SK-N-SH treated with all-trans-retinoic acid at 6 μM for 48 hours (cell line): Measurements from ENCODE around the gene DGAT2.

ENCODE experiments used
- ATAC-seq: fragments of 200-7000 bp; cut with Tn5 transposase; 3 replicates; pipeline ENCODE4 v1.9.1; 2020; ENCODE audit warnings: mild to moderate bottlenecking, moderate library complexity
- ARNTL ChIP-seq: fragments of 450-650 bp; formaldehyde crosslinking; IDR thresholded peaks from 2 replicates; pipeline ENCODE4 v1.5.0; 2020; ENCODE audit warnings: low read depth, mild to moderate bottlenecking, moderate library complexity, borderline replicate concordance
- BACH2 ChIP-seq: fragments of 250-450 bp; sonication (Bioruptor Pico); IDR thresholded peaks from 2 replicates; pipeline ENCODE4 v1.9.0; 2021; ENCODE audit warnings: mild to moderate bottlenecking, borderline replicate concordance
- ESRRG ChIP-seq: fragments of 250-450 bp; sonication (Bioruptor Pico); IDR thresholded peaks from 2 replicates; pipeline ENCODE4 v1.6.1; 2021; ENCODE audit warnings: mild to moderate bottlenecking
- GLIS3 ChIP-seq: fragments of 250-450 bp; sonication (Bioruptor Pico); IDR thresholded peaks from 2 replicates; pipeline ENCODE4 v1.5.0; 2020; ENCODE audit warnings: mild to moderate bottlenecking, moderate library complexity
- ISL1 ChIP-seq: fragments of 250-450 bp; sonication (Bioruptor Pico); IDR thresholded peaks from 2 replicates; pipeline ENCODE4 v2.1.2; 2022; ENCODE audit warnings: mild to moderate bottlenecking, moderate library complexity
- OSR1 ChIP-seq: fragments of 250-450 bp; sonication (Bioruptor Pico); IDR thresholded peaks from 2 replicates; pipeline ENCODE4 v1.8.0; 2022; ENCODE audit warnings: moderate library complexity, mild to moderate bottlenecking, inconsistent platforms
- PPARA ChIP-seq: fragments of 250-450 bp; sonication (Bioruptor Pico); IDR thresholded peaks from 2 replicates; pipeline ENCODE4 v1.5.0; 2020; ENCODE audit warnings: mild to moderate bottlenecking, borderline replicate concordance
- SNAI2 ChIP-seq: fragments of 250-450 bp; sonication (Bioruptor Pico); IDR thresholded peaks from 2 replicates; pipeline ENCODE4 v1.5.0; 2020; ENCODE audit warnings: mild to moderate bottlenecking, moderate library complexity
- TCF4 ChIP-seq: fragments of 250-450 bp; sonication (Bioruptor Pico); IDR thresholded peaks from 2 replicates; pipeline ENCODE4 v1.8.0; 2021; ENCODE audit warnings: mild to moderate bottlenecking, moderate library complexity, borderline replicate concordance
- ZC3H10 ChIP-seq: fragments of 250-450 bp; sonication (Bioruptor Pico); IDR thresholded peaks from 2 replicates; pipeline ENCODE4 v1.5.1; 2021; ENCODE audit warnings: mild to moderate bottlenecking, moderate library complexity
- ZFP3 ChIP-seq: fragments of 250-450 bp; sonication (Bioruptor Pico); IDR thresholded peaks from 2 replicates; pipeline ENCODE4 v1.5.0; 2020; ENCODE audit warnings: mild to moderate bottlenecking, moderate library complexity
- ZFP30 ChIP-seq: fragments of 450-650 bp; formaldehyde crosslinking; IDR thresholded peaks from 2 replicates; pipeline ENCODE4 v1.5.0; 2022; ENCODE audit warnings: mild to moderate bottlenecking, moderate library complexity
- ZNF8 ChIP-seq: fragments of 450-650 bp; formaldehyde crosslinking; IDR thresholded peaks from 2 replicates; pipeline ENCODE4 v1.5.0; 2020; ENCODE audit warnings: mild to moderate bottlenecking, moderate library complexity
- TF ChIP-seq, protein P1 (sequence below): fragments of 250-450 bp; sonication (Bioruptor Pico); IDR thresholded peaks from 2 replicates; pipeline ENCODE4 v1.5.1; 2021; ENCODE audit warnings: mild to moderate bottlenecking, moderate library complexity
- TF ChIP-seq, protein P2 (sequence below): fragments of 250-450 bp; sonication (Bioruptor Pico); IDR thresholded peaks from 2 replicates; pipeline ENCODE4 v1.5.0; 2020; ENCODE audit warnings: mild to moderate bottlenecking, moderate library complexity
- TF ChIP-seq, protein P3 (sequence below): fragments of 250-450 bp; sonication (Bioruptor Pico); IDR thresholded peaks from 2 replicates; pipeline ENCODE4 v1.5.1; 2020; ENCODE audit warnings: low read depth, mild to moderate bottlenecking, moderate library complexity
- TF ChIP-seq, protein P4 (sequence below): fragments of 250-450 bp; sonication (Bioruptor Pico); IDR thresholded peaks from 2 replicates; pipeline ENCODE4 v1.8.0; 2020; ENCODE audit warnings: mild to moderate bottlenecking, moderate library complexity, borderline replicate concordance

Gene DGAT2

DNA sequence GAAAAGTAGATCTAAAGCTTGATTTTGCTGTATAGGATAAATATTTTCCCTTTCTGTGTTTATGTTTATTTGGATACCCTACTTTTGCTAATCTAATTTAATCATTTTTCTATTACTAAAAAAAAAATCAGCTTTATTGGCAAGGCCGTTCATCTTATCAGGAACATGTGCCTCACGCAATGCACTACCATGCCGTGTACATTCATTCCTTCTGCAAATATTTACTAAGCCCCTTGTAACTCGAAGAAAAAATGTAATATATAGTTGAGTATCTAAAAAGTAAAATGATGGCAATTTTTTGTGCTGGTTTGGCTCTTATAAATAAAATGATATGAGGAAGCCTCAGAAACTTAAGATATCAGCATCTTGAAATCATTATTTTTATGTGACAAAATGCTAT is 55.4 kb downstream of the DGAT2 start (continued):
- no peak for TF ChIP-seq BACH2 (CRISPR knock-in tag)

DNA sequence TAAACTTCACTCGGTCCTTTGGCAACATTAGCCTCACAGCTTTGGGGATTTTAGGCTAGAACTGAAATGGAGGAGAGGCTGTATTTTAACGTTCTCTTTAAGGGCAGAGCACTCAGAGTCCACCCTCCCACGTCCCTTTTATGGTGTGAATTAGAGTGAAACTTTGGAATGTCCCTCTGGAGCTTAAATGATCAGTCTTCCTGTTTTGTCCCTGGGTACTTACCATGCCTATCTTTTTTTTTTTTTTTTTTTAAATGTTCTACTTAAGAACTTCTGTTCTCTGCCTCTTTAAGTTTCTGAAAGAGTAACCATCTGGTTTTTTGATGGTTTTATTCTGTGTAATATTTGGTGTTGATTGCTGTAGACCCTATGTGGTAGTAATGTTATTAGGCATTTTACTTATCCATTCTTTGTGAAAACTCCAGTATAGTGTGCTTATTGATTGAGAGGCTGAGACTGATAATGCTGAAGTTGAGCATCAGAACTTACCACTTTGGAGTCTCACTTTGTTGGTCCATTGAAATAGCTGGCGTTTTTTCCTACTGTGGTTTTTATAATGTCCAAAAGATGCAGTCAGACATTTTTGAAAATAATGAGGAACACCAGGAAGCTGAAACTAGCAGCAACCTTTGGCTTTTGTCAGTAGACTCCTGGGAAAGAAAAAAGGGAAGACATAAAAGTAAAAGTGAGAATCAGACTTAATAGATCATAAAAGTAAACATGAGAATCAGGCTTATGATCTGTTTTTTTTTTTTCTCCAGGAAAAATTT is 58.1 kb downstream of the DGAT2 start:
- TF ChIP-seq ZNF8 (CRISPR knock-in tag): no peak
- TF ChIP-seq, protein P1, sequence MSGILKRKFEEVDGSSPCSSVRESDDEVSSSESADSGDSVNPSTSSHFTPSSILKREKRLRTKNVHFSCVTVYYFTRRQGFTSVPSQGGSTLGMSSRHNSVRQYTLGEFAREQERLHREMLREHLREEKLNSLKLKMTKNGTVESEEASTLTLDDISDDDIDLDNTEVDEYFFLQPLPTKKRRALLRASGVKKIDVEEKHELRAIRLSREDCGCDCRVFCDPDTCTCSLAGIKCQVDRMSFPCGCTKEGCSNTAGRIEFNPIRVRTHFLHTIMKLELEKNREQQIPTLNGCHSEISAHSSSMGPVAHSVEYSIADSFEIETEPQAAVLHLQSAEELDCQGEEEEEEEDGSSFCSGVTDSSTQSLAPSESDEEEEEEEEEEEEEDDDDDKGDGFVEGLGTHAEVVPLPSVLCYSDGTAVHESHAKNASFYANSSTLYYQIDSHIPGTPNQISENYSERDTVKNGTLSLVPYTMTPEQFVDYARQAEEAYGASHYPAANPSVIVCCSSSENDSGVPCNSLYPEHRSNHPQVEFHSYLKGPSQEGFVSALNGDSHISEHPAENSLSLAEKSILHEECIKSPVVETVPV (CRISPR knock-in tag): no peak
- TF ChIP-seq, all 23 proteins: peak for 0
- no peak for ATAC-seq

DNA sequence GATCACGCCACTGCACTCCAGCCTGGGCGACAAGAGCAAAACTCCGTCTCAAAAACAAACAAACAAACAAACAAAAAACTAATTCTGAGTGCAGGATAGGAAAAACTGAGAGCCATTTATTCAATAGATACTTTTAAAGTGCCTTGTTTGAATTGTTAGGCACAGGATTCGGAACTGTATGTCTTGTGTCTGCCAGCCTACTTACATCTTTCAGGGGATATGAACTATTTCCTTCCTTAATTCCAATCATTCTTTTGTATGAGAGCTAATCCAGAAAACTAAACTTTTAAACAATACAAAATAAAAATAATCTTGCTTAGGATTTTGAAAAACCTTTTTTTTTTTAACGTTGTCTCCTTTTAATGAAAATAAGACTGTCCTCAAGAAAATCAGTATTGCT is 59.0 kb downstream of the DGAT2 start:
- no peak for TF ChIP-seq ARNTL (CRISPR knock-in tag)
- ATAC-seq: no peak

DNA sequence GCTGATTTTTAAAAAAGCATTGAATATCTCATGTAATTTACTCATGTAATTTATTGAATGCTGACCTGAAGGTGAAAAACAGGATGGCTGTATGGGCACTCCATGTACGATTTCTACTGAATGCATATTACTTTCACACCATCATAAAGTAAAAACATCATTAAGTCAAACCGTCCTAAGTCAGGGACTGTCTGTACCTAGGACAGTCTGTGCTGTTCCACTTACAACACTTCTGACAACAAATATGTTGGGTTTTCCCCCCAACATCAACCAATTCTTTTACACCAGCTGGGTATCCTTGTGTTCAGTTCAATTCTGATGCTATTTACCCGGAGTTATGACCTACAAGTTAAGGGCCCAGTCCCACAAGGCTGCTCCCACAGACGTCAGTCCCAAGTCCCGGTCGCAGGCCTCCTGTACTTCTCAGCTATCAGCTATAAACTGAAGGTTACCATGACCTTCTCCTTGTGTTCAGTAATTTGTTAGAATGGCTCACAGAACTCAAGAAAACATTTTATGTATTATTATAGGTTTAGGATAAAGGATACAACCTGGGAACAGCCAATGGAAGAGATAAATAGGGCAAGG is 63.4 kb downstream of the DGAT2 start:
- TF ChIP-seq OSR1 (CRISPR knock-in tag) (no peak), PPARA (CRISPR knock-in tag) (no peak), ARNTL (CRISPR knock-in tag) (no peak), ESRRG (CRISPR knock-in tag) (no peak), GLIS3 (CRISPR knock-in tag) (no peak), ISL1 (CRISPR knock-in tag) (no peak), ZC3H10 (CRISPR knock-in tag) (no peak), ZFP3 (CRISPR knock-in tag) (no peak), ZFP30 (CRISPR knock-in tag) (no peak), SNAI2 (CRISPR knock-in tag) (no peak), TCF4 (CRISPR knock-in tag) (no peak), BACH2 (CRISPR knock-in tag) (no peak), ZNF8 (CRISPR knock-in tag) (no peak)
- TF ChIP-seq, protein P2, sequence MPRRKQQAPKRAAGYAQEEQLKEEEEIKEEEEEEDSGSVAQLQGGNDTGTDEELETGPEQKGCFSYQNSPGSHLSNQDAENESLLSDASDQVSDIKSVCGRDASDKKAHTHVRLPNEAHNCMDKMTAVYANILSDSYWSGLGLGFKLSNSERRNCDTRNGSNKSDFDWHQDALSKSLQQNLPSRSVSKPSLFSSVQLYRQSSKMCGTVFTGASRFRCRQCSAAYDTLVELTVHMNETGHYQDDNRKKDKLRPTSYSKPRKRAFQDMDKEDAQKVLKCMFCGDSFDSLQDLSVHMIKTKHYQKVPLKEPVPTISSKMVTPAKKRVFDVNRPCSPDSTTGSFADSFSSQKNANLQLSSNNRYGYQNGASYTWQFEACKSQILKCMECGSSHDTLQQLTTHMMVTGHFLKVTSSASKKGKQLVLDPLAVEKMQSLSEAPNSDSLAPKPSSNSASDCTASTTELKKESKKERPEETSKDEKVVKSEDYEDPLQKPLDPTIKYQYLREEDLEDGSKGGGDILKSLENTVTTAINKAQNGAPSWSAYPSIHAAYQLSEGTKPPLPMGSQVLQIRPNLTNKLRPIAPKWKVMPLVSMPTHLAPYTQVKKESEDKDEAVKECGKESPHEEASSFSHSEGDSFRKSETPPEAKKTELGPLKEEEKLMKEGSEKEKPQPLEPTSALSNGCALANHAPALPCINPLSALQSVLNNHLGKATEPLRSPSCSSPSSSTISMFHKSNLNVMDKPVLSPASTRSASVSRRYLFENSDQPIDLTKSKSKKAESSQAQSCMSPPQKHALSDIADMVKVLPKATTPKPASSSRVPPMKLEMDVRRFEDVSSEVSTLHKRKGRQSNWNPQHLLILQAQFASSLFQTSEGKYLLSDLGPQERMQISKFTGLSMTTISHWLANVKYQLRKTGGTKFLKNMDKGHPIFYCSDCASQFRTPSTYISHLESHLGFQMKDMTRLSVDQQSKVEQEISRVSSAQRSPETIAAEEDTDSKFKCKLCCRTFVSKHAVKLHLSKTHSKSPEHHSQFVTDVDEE (CRISPR knock-in tag): no peak
- TF ChIP-seq, protein P3, sequence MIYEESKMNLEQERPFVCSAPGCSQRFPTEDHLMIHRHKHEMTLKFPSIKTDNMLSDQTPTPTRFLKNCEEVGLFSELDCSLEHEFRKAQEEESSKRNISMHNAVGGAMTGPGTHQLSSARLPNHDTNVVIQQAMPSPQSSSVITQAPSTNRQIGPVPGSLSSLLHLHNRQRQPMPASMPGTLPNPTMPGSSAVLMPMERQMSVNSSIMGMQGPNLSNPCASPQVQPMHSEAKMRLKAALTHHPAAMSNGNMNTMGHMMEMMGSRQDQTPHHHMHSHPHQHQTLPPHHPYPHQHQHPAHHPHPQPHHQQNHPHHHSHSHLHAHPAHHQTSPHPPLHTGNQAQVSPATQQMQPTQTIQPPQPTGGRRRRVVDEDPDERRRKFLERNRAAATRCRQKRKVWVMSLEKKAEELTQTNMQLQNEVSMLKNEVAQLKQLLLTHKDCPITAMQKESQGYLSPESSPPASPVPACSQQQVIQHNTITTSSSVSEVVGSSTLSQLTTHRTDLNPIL: no peak
- TF ChIP-seq, protein P4, sequence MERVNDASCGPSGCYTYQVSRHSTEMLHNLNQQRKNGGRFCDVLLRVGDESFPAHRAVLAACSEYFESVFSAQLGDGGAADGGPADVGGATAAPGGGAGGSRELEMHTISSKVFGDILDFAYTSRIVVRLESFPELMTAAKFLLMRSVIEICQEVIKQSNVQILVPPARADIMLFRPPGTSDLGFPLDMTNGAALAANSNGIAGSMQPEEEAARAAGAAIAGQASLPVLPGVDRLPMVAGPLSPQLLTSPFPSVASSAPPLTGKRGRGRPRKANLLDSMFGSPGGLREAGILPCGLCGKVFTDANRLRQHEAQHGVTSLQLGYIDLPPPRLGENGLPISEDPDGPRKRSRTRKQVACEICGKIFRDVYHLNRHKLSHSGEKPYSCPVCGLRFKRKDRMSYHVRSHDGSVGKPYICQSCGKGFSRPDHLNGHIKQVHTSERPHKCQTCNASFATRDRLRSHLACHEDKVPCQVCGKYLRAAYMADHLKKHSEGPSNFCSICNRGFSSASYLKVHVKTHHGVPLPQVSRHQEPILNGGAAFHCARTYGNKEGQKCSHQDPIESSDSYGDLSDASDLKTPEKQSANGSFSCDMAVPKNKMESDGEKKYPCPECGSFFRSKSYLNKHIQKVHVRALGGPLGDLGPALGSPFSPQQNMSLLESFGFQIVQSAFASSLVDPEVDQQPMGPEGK (CRISPR knock-in tag): no peak
- TF ChIP-seq, protein P1 (CRISPR knock-in tag): no peak
- ATAC-seq: no peak
